SW480 (cell line): ENCODE measurements around the gene DMD.

Source experiments
- DNase-seq: peaks from one replicate; pipeline ENCODE4 v3.0.0-alpha.2; 2016; ENCODE audit warnings: low spot score

Gene DMD

GRCh38 chrX:31854716-31855115, 1356.6 kb downstream of the DMD start:
- no peak for DNase-seq

- DNase-seq = no peak
Measured at GRCh38 chrX:31851761-31852160, 1359.6 kb downstream of the DMD start.

GRCh38 chrX:31847773-31848172, 1363.6 kb downstream of the DMD start:
- no peak for DNase-seq

GRCh38 chrX:31845003-31845402, 1366.3 kb downstream of the DMD start:
- no peak for DNase-seq

- no peak for DNase-seq
Measured at GRCh38 chrX:31838617-31839016, 1372.7 kb downstream of the DMD start.

- DNase-seq = no peak
Measured at GRCh38 chrX:31837445-31838049, 1373.8 kb downstream of the DMD start.

GRCh38 chrX:31836479-31836878, 1374.9 kb downstream of the DMD start:
- no peak for DNase-seq

- peak; percentile 18 for DNase-seq
Measured at GRCh38 chrX:31832263-31832662, 1379.1 kb downstream of the DMD start.

- no peak for DNase-seq
Measured at GRCh38 chrX:31820430-31821210, 1390.7 kb downstream of the DMD start.

- no peak for DNase-seq
Measured at GRCh38 chrX:31819455-31819854, 1391.9 kb downstream of the DMD start.

- DNase-seq = no peak
Measured at GRCh38 chrX:31811106-31811505, 1400.2 kb downstream of the DMD start.

- no peak for DNase-seq
Measured at GRCh38 chrX:31808357-31808756, 1403.0 kb downstream of the DMD start.

- DNase-seq = no peak
Measured at GRCh38 chrX:31807165-31807564, 1404.2 kb downstream of the DMD start.

- no peak for DNase-seq
Measured at GRCh38 chrX:31805781-31806180, 1405.6 kb downstream of the DMD start.

- no peak for DNase-seq
Measured at GRCh38 chrX:31800219-31800618, 1411.1 kb downstream of the DMD start.

GRCh38 chrX:31796624-31797023, 1414.7 kb downstream of the DMD start:
- no peak for DNase-seq

- no peak for DNase-seq
Measured at GRCh38 chrX:31747411-31747810, 1463.9 kb downstream of the DMD start.

GRCh38 chrX:31743004-31743403, 1468.3 kb downstream of the DMD start:
- DNase-seq = no peak

GRCh38 chrX:31717474-31717873, 1493.9 kb downstream of the DMD start:
- no peak for DNase-seq

- no peak for DNase-seq
Measured at GRCh38 chrX:31715675-31716074, 1495.7 kb downstream of the DMD start.

GRCh38 chrX:31714797-31715196, 1496.6 kb downstream of the DMD start:
- no peak for DNase-seq

- no peak for DNase-seq
Measured at GRCh38 chrX:31713120-31713519, 1498.2 kb downstream of the DMD start.

- no peak for DNase-seq
Measured at GRCh38 chrX:31711166-31711565, 1500.2 kb downstream of the DMD start.

GRCh38 chrX:31708116-31708515, 1503.2 kb downstream of the DMD start:
- DNase-seq = peak; percentile 3
